IPS-20b (cell line): Measurements from ENCODE around the gene PLD1.

Experiments used
- H3K27ac ChIP-seq: one replicate; pipeline ENCODE4 v1.5.1; 2013; ENCODE audit warnings: low read length
- H3K27me3 ChIP-seq: 2 replicates; pipeline ENCODE4 v1.6.1; 2013; ENCODE audit warnings: mild to moderate bottlenecking, low read length, inconsistent platforms; ENCODE audit not compliant: insufficient read depth
- H3K36me3 ChIP-seq: 2 replicates; pipeline ENCODE4 v1.6.1; 2013; ENCODE audit warnings: low read depth, mild to moderate bottlenecking, inconsistent platforms, low read length, moderate library complexity; ENCODE audit not compliant: insufficient read depth
- H3K4me1 ChIP-seq: 2 replicates; pipeline ENCODE4 v1.6.1; 2013; ENCODE audit warnings: mild to moderate bottlenecking, control low read depth, inconsistent platforms, low read length, moderate library complexity; ENCODE audit not compliant: insufficient read depth
- H3K4me3 ChIP-seq: 2 replicates; pipeline ENCODE4 v1.5.1; 2013; ENCODE audit warnings: mild to moderate bottlenecking, low read length, inconsistent platforms
- H3K9ac ChIP-seq: 2 replicates; pipeline ENCODE4 v1.6.1; 2013; ENCODE audit warnings: low read depth, mild to moderate bottlenecking, inconsistent platforms, low read length, moderate library complexity
- H3K9me3 ChIP-seq: 2 replicates; pipeline ENCODE4 v1.6.1; 2013; ENCODE audit warnings: mild to moderate bottlenecking, low read depth, low read length, inconsistent platforms; ENCODE audit not compliant: insufficient read depth

The PLD1 gene

GRCh38 chr3:171718493-171719185 is 91.6 kb downstream of the PLD1 start:
- H3K27ac ChIP-seq: no peak overlapping the region
- H3K4me3 ChIP-seq: no peak overlapping the region; the same call in none of the 2 replicates
- H3K27me3 ChIP-seq: no peaks in the 10 kb centered on the region
- H3K4me1 ChIP-seq: peaks cover 10% of the 10 kb centered on the region; the same call in 1 of the 2 replicates
- H3K9me3 ChIP-seq: peaks cover 9% of the 10 kb centered on the region; the same call in 1 of the 2 replicates
- H3K36me3 ChIP-seq: no peaks in the 10 kb centered on the region
- H3K9ac ChIP-seq: no peak overlapping the region

DNA sequence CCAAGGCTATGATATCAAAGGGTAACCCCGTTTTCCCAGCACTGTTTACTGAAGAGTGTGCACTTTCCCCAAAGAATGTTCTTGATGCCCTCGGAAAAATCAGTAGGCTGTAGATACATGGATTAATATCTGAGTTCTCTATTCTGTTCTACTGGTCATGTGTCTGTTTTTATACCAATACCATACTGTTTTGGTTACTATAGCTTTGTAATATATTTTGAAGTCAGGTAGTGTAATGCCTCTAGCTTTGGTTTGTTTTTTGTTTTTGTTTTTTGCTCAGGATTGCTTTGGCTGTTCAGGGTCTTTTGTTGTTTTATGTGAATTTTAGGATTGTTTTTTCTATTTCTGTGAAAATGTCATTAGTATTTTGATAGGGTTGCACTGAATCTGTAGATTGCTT is 95.1 kb downstream of the PLD1 start:
- Histone ChIP-seq H3K9me3 (peaks cover 9% of the 10 kb centered on the region; the same call in 1 of the 2 replicates), H3K27ac (no peak overlapping the region), H3K4me1 (peaks cover 10% of the 10 kb centered on the region; the same call in 1 of the 2 replicates), H3K36me3 (no peaks in the 10 kb centered on the region), H3K27me3 (no peaks in the 10 kb centered on the region), H3K4me3 (no peak overlapping the region), H3K9ac (no peak overlapping the region)

DNA sequence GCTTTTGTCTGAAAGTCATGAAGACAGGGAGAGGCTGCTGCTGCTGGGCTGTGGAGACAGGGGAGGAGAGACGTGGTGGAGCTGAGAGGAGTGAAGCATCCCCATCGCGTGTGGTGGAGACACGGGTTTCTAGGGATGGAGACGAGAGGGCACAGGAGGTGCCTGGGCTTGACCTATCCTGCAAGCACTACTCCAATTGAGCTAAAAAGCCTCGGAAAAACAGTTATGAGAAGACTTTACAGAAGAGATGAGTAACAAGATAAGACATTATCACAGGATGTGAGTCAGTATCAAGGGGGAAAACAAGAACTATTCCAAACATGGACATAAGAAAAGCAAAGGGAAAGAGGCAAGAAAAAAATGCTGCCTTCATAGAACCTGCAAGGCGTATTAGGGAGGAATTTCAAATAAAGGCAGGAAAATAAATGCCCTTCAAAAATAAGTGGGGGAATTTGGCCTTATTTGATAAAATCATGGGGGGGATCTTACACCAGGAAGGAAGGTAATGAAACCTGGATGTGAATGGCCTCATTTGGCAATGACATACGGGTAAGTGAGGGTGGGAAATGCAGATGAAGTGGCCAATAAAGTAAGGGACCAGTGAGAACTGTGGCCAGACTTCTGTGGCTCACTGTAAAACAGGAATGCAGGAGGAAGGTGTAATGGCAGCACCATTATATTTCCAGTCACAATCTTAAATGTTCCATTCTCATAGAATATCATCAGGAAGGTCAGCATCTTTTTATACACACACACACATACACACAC is 97.9 kb downstream of the PLD1 start:
- Histone ChIP-seq H3K27ac (no peak overlapping the region), H3K27me3 (no peaks in the 10 kb centered on the region), H3K4me3 (no peak overlapping the region), H3K4me1 (no peaks in the 10 kb centered on the region), H3K36me3 (no peaks in the 10 kb centered on the region), H3K9ac (no peak overlapping the region), H3K9me3 (peaks cover 9% of the 10 kb centered on the region; the same call in 1 of the 2 replicates)

- Histone ChIP-seq H3K9ac (no peak overlapping the region), H3K36me3 (no peaks in the 10 kb centered on the region), H3K4me1 (no peaks in the 10 kb centered on the region), H3K4me3 (no peak overlapping the region), H3K27ac (no peak overlapping the region), H3K9me3 (peaks cover 6% of the 10 kb centered on the region; the same call in 1 of the 2 replicates), H3K27me3 (no peaks in the 10 kb centered on the region)
Measured at GRCh38 chr3:171711461-171712170, 98.7 kb downstream of the PLD1 start.

GRCh38 chr3:171710359-171710758 is 99.9 kb downstream of the PLD1 start:
- Histone ChIP-seq H3K27ac (no peak overlapping the region), H3K4me1 (no peaks in the 10 kb centered on the region), H3K36me3 (no peaks in the 10 kb centered on the region), H3K4me3 (no peak overlapping the region), H3K9ac (no peak overlapping the region), H3K9me3 (peaks cover under 1% of the 10 kb centered on the region; the same call in 1 of the 2 replicates), H3K27me3 (no peaks in the 10 kb centered on the region)

GRCh38 chr3:171704814-171705213 is 105.5 kb downstream of the PLD1 start:
- Histone ChIP-seq H3K27ac (no peak overlapping the region), H3K9ac (no peak overlapping the region), H3K4me1 (no peaks in the 10 kb centered on the region), H3K27me3 (no peaks in the 10 kb centered on the region), H3K4me3 (no peak overlapping the region), H3K9me3 (peaks cover 8% of the 10 kb centered on the region), H3K36me3 (no peaks in the 10 kb centered on the region)

- Histone ChIP-seq H3K27me3 (no peaks in the 10 kb centered on the region), H3K27ac (no peak overlapping the region), H3K9ac (no peak overlapping the region), H3K4me1 (no peaks in the 10 kb centered on the region), H3K4me3 (no peak overlapping the region), H3K36me3 (no peaks in the 10 kb centered on the region), H3K9me3 (peaks cover 8% of the 10 kb centered on the region)
Measured at GRCh38 chr3:171704002-171704401, 106.3 kb downstream of the PLD1 start.

GRCh38 chr3:171703144-171703543 is 107.1 kb downstream of the PLD1 start:
- Histone ChIP-seq H3K36me3 (no peaks in the 10 kb centered on the region), H3K9me3 (peaks cover 8% of the 10 kb centered on the region), H3K27ac (no peak overlapping the region), H3K27me3 (no peaks in the 10 kb centered on the region), H3K9ac (no peak overlapping the region), H3K4me1 (no peaks in the 10 kb centered on the region), H3K4me3 (no peak overlapping the region)

- no peaks in the 10 kb centered on the region for H3K36me3 ChIP-seq
- H3K9me3 ChIP-seq: peaks cover 8% of the 10 kb centered on the region
- no peak overlapping the region for H3K27ac ChIP-seq
- no peak overlapping the region for H3K4me3 ChIP-seq
- no peak overlapping the region for H3K9ac ChIP-seq
- H3K4me1 ChIP-seq: no peaks in the 10 kb centered on the region
- no peaks in the 10 kb centered on the region for H3K27me3 ChIP-seq
Measured at GRCh38 chr3:171700653-171701052, 109.6 kb downstream of the PLD1 start.

DNA sequence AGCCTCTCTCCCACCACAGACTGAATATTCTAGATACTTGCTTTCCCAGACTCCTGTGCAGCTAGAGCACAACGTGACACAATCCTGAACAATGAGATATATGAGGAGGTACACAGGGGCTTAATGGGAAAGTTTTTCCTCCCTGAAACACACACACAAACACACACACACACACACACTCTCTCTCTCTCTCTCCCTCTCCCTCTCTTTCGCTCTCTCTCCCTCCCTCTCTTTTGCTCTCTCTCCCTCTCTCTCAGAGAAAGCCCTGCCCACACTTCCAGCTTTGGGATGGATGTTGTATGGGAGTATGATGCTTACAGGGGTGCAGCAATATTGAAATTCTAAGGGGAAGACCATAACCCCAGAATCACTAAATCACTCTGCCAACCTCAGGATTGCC is 110.1 kb downstream of the PLD1 start:
- Histone ChIP-seq H3K27ac (no peak overlapping the region), H3K9ac (no peak overlapping the region), H3K36me3 (no peaks in the 10 kb centered on the region), H3K4me1 (no peaks in the 10 kb centered on the region), H3K27me3 (no peaks in the 10 kb centered on the region), H3K9me3 (peaks cover 8% of the 10 kb centered on the region), H3K4me3 (no peak overlapping the region)

DNA sequence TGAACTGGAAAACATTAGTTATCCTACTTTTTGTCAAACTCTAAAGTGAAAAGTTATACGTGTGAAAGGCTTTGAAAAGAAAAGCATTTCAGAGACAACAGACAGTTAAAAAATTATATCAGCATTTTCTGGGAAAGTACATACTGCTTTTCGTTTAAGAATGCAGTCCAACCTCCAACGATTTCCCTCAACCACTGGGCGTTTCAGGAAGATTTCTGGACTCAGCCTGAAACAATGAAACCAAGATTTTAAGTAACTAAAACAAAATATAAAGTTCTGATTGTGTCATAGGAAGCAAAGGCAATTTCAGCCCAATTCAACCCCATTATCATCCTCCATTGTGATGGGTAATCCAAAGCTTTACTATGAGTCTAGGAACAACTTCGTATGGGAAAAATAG is 110.7 kb downstream of the PLD1 start:
- peaks cover 8% of the 10 kb centered on the region for H3K9me3 ChIP-seq
- H3K27me3 ChIP-seq: no peaks in the 10 kb centered on the region
- H3K4me1 ChIP-seq: no peaks in the 10 kb centered on the region
- no peak overlapping the region for H3K27ac ChIP-seq
- H3K9ac ChIP-seq: no peak overlapping the region
- H3K4me3 ChIP-seq: no peak overlapping the region
- H3K36me3 ChIP-seq: no peaks in the 10 kb centered on the region
